Gastroesophageal sphincter (tissue), 3 donors: ENCODE results near the gene FAAP20.

Experiments used
- POLR2A ChIP-seq, 2 donors: fragments of 450-650 bp; IDR thresholded peaks; one replicate each; pipeline ENCODE4 v1.6.1; 2017; ENCODE audit warnings: antibody characterized with exemption in 2 of 2, mild to moderate bottlenecking in 2 of 2, moderate library complexity in 1 of 2
- POLR2AphosphoS5 ChIP-seq: sonication (generic); formaldehyde crosslinking; IDR thresholded peaks from one replicate; pipeline ENCODE4 v1.6.1; 2017; ENCODE audit warnings: antibody characterized with exemption
- TF ChIP-seq, protein P1 (sequence below), 4 experiments: fragments of 200-600 bp in 2 of 4; fragments of 450-650 bp in 2 of 4; sonication (generic) in 1 of 4; IDR thresholded peaks; one replicate each; pipeline ENCODE4 v1.5.1; 2017 to 2019; ENCODE audit warnings: antibody characterized with exemption in 4 of 4, mild to moderate bottlenecking in 2 of 4, moderate library complexity in 2 of 4

DNA sequence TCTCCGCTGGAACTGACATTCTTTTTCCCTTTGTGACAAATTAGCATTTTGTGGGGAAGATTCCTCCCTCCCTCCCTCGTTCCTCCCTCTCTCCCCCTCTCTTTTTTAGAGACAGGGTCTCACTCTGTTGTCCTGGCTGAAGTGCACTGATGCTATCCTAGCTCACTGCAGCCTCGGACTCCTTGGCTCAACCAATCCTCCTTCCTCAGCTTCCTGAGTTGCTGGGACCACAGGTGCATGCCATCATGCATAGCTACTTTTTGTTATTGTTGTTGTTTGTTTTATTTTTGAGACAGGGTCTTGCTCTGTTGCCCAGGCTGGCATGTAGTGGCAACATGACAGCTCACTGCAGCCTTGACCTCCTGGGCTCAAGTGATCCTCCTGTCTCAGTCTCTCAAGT lies 26.7 kb upstream of the FAAP20 start:
- TF ChIP-seq, protein P1, sequence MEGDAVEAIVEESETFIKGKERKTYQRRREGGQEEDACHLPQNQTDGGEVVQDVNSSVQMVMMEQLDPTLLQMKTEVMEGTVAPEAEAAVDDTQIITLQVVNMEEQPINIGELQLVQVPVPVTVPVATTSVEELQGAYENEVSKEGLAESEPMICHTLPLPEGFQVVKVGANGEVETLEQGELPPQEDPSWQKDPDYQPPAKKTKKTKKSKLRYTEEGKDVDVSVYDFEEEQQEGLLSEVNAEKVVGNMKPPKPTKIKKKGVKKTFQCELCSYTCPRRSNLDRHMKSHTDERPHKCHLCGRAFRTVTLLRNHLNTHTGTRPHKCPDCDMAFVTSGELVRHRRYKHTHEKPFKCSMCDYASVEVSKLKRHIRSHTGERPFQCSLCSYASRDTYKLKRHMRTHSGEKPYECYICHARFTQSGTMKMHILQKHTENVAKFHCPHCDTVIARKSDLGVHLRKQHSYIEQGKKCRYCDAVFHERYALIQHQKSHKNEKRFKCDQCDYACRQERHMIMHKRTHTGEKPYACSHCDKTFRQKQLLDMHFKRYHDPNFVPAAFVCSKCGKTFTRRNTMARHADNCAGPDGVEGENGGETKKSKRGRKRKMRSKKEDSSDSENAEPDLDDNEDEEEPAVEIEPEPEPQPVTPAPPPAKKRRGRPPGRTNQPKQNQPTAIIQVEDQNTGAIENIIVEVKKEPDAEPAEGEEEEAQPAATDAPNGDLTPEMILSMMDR (IDR thresholded peaks at IDR 0.05) = no peak
- TF ChIP-seq POLR2A (IDR thresholded peaks at IDR 0.05) (no peak), POLR2AphosphoS5 (no peak)
